Activated CD4-positive, alpha-beta T cell treated with anti-CD3 and anti-CD28 coated beads, Interleukin-2, amount 10 ng/mL, durations not matched to agents 7 days and 5 days (primary cell): ENCODE data around the gene DHCR24. TPM values are rescaled to one million over a fixed set of nuclear protein-coding genes. Genes with fewer than 3 reads are reported as not detected.
A peak's percentile ranks its signal among the peaks of the same experiment; 100 is the strongest.

ENCODE experiments used
- CTCF ChIA-PET: fragments of 350-600 bp; sonication (Branson Sonifier 250); formaldehyde crosslinking; loops from one replicate; lab custom pipeline; 2021; ENCODE audit warnings: antibody characterized with exemption; lab: Charles Lee
- POLR2A ChIA-PET: fragments of 350-600 bp; sonication (Branson Sonifier 250); formaldehyde crosslinking; loops from one replicate; lab custom pipeline; 2021; ENCODE audit warnings: antibody characterized with exemption; lab: Charles Lee
- DNase-seq: peaks from one replicate; pipeline ENCODE4 v3.0.0-alpha.2; 2020
- H3K27ac Mint-ChIP-seq: one replicate; pipeline ENCODE4 v1.8.0; 2021; ENCODE audit warnings: mild to moderate bottlenecking, moderate library complexity, mixed read lengths
- H3K27me3 Mint-ChIP-seq: one replicate; pipeline ENCODE4 v1.8.0; 2021; ENCODE audit warnings: mixed read lengths
- H3K36me3 Mint-ChIP-seq: one replicate; pipeline ENCODE4 v1.8.0; 2021; ENCODE audit warnings: low read depth, mixed read lengths
- H3K4me1 Mint-ChIP-seq: one replicate; pipeline ENCODE4 v1.8.0; 2021; ENCODE audit warnings: mixed read lengths
- H3K4me3 Mint-ChIP-seq: one replicate; pipeline ENCODE4 v1.8.0; 2021; ENCODE audit warnings: mild to moderate bottlenecking, moderate library complexity, mixed read lengths
- H3K9me3 Mint-ChIP-seq: one replicate; pipeline ENCODE4 v1.8.0; 2021; ENCODE audit warnings: mixed read lengths
- total RNA-seq, 2 experiments: library from RNA; stranded (reverse); gene quantifications; one replicate each; pipeline ENCODE4 v1.2.3, GENCODE V29; 2021

Gene DHCR24
- total RNA-seq, 2 experiments from 2014 or later = 84.6 to 102 TPM

- CTCF ChIA-PET = interaction anchor here (0.6 kb wide), 1 partner anchor 32 kb away, joined by 3 read pairs; no protein-coding TSS in a partner anchor
- H3K27me3 Mint-ChIP-seq = peaks cover 10% of the 10 kb centered on the region
- H3K9me3 Mint-ChIP-seq = peaks cover 7% of the 10 kb centered on the region
Observed at GRCh38 chr1:54833121-54833520, 53.9 kb downstream of the DHCR24 start.

GRCh38 chr1:54826226-54826816, 60.7 kb downstream of the DHCR24 start:
- DNase-seq = peak; percentile 2
- ChIA-PET CTCF (no interaction called here), POLR2A (no interaction called here)
- Mint-ChIP-seq H3K9me3 (peaks cover 27% of the 10 kb centered on the region), H3K27me3 (peaks cover 13% of the 10 kb centered on the region), H3K36me3 (no peaks in the 10 kb centered on the region), H3K4me1 (no peaks in the 10 kb centered on the region), H3K4me3 (no peak overlapping the region), H3K27ac (no peak overlapping the region)

More at GRCh38 chr1:54833121-54833520, 53.9 kb downstream of the DHCR24 start:
- no peak for DNase-seq
- no peaks in the 10 kb centered on the region for H3K4me1 Mint-ChIP-seq
- POLR2A ChIA-PET = no interaction called here
- H3K27ac Mint-ChIP-seq = no peak overlapping the region
- no peaks in the 10 kb centered on the region for H3K36me3 Mint-ChIP-seq
- H3K4me3 Mint-ChIP-seq = no peak overlapping the region

GRCh38 chr1:54825696-54826095, 61.3 kb downstream of the DHCR24 start:
- peaks cover 23% of the 10 kb centered on the region for H3K9me3 Mint-ChIP-seq
- no peak overlapping the region for H3K4me3 Mint-ChIP-seq
- peak; percentile 2 for DNase-seq
- POLR2A ChIA-PET = no interaction called here
- CTCF ChIA-PET = no interaction called here
- no peak overlapping the region for H3K27ac Mint-ChIP-seq
- peaks cover 9% of the 10 kb centered on the region for H3K27me3 Mint-ChIP-seq
- H3K36me3 Mint-ChIP-seq = no peaks in the 10 kb centered on the region
- H3K4me1 Mint-ChIP-seq = no peaks in the 10 kb centered on the region

- peaks cover 5% of the 10 kb centered on the region for H3K27me3 Mint-ChIP-seq
- DNase-seq = no peak
- no peaks in the 10 kb centered on the region for H3K4me1 Mint-ChIP-seq
- H3K9me3 Mint-ChIP-seq = peaks cover 20% of the 10 kb centered on the region
- H3K4me3 Mint-ChIP-seq = no peak overlapping the region
- POLR2A ChIA-PET = interaction anchor here (0.6 kb wide), 1 partner anchor 16 kb away, joined by 3 read pairs; no protein-coding TSS in a partner anchor
- H3K27ac Mint-ChIP-seq = no peak overlapping the region
- no peaks in the 10 kb centered on the region for H3K36me3 Mint-ChIP-seq
- CTCF ChIA-PET = interaction anchor here (0.7 to 1.3 kb wide), 2 partner anchors 11 to 542 kb away, joined by 3 to 4 read pairs; no protein-coding TSS in a partner anchor
Observed at GRCh38 chr1:54823670-54824069, 63.3 kb downstream of the DHCR24 start.

- H3K27ac Mint-ChIP-seq = no peak overlapping the region
- H3K27me3 Mint-ChIP-seq = peaks cover 5% of the 10 kb centered on the region
- H3K4me1 Mint-ChIP-seq = peaks cover 6% of the 10 kb centered on the region
- DNase-seq = no peak
- CTCF ChIA-PET = no interaction called here
- POLR2A ChIA-PET = no interaction called here
- peaks cover 10% of the 10 kb centered on the region for H3K9me3 Mint-ChIP-seq
- H3K4me3 Mint-ChIP-seq = no peak overlapping the region
- no peaks in the 10 kb centered on the region for H3K36me3 Mint-ChIP-seq
Observed at GRCh38 chr1:54819733-54820132, 67.3 kb downstream of the DHCR24 start.

GRCh38 chr1:54819195-54819536, 67.8 kb downstream of the DHCR24 start:
- Mint-ChIP-seq H3K4me1 (peaks cover 6% of the 10 kb centered on the region), H3K36me3 (no peaks in the 10 kb centered on the region), H3K9me3 (peaks cover 7% of the 10 kb centered on the region), H3K27ac (no peak overlapping the region), H3K4me3 (no peak overlapping the region), H3K27me3 (peaks cover 5% of the 10 kb centered on the region)
- ChIA-PET CTCF (interaction anchor here (1.0 kb wide), 1 partner anchor 19 kb away, joined by 3 read pairs; no protein-coding TSS in a partner anchor), POLR2A (no interaction called here)
- no peak for DNase-seq

- Mint-ChIP-seq H3K36me3 (no peaks in the 10 kb centered on the region), H3K27me3 (peaks cover 2% of the 10 kb centered on the region), H3K4me3 (no peak overlapping the region), H3K9me3 (peaks cover 4% of the 10 kb centered on the region), H3K27ac (no peak overlapping the region), H3K4me1 (peaks cover 9% of the 10 kb centered on the region)
- POLR2A ChIA-PET = no interaction called here
- CTCF ChIA-PET = interaction anchor here (1.0 kb wide), 1 partner anchor 18 kb away, joined by 3 read pairs; no protein-coding TSS in a partner anchor
- no peak for DNase-seq
Observed at GRCh38 chr1:54818461-54819194, 68.4 kb downstream of the DHCR24 start.

GRCh38 chr1:54816951-54817350, 70.0 kb downstream of the DHCR24 start:
- H3K9me3 Mint-ChIP-seq = no peaks in the 10 kb centered on the region
- H3K36me3 Mint-ChIP-seq = no peaks in the 10 kb centered on the region
- no peak overlapping the region for H3K27ac Mint-ChIP-seq
- H3K27me3 Mint-ChIP-seq = no peaks in the 10 kb centered on the region
- ChIA-PET CTCF (interaction anchor here (0.7 to 1.6 kb wide), 2 partner anchors 13 to 49 kb away, joined by 4 read pairs; no protein-coding TSS in a partner anchor), POLR2A (no interaction called here)
- no peak overlapping the region for H3K4me3 Mint-ChIP-seq
- DNase-seq = no peak
- H3K4me1 Mint-ChIP-seq = peaks cover 24% of the 10 kb centered on the region

GRCh38 chr1:54816130-54816529, 70.9 kb downstream of the DHCR24 start:
- H3K4me1 Mint-ChIP-seq = peaks cover 24% of the 10 kb centered on the region
- no peaks in the 10 kb centered on the region for H3K9me3 Mint-ChIP-seq
- DNase-seq = no peak
- ChIA-PET POLR2A (no interaction called here), CTCF (interaction anchor here (1.6 to 1.7 kb wide), 2 partner anchors 12 to 144 kb away, joined by 4 read pairs; no protein-coding TSS in a partner anchor)
- H3K27ac Mint-ChIP-seq = no peak overlapping the region
- H3K36me3 Mint-ChIP-seq = no peaks in the 10 kb centered on the region
- H3K27me3 Mint-ChIP-seq = no peaks in the 10 kb centered on the region
- no peak overlapping the region for H3K4me3 Mint-ChIP-seq

- DNase-seq = no peak
- H3K9me3 Mint-ChIP-seq = no peaks in the 10 kb centered on the region
- H3K4me3 Mint-ChIP-seq = no peak overlapping the region
- H3K27me3 Mint-ChIP-seq = no peaks in the 10 kb centered on the region
- CTCF ChIA-PET = interaction anchor here (1.3 to 1.7 kb wide), 3 partner anchors 11 to 143 kb away, joined by 4 read pairs; partner anchors contain the start of gene TTC22
- POLR2A ChIA-PET = no interaction called here
- H3K36me3 Mint-ChIP-seq = no peaks in the 10 kb centered on the region
- peaks cover 26% of the 10 kb centered on the region for H3K4me1 Mint-ChIP-seq
- H3K27ac Mint-ChIP-seq = no peak overlapping the region
Observed at GRCh38 chr1:54815086-54815876, 71.7 kb downstream of the DHCR24 start.

GRCh38 chr1:54814571-54814970, 72.4 kb downstream of the DHCR24 start:
- POLR2A ChIA-PET = no interaction called here

GRCh38 chr1:54814126-54814498, 72.9 kb downstream of the DHCR24 start:
- POLR2A ChIA-PET = no interaction called here
- no peak overlapping the region for H3K27ac Mint-ChIP-seq
- no peaks in the 10 kb centered on the region for H3K9me3 Mint-ChIP-seq
- H3K36me3 Mint-ChIP-seq = no peaks in the 10 kb centered on the region
- CTCF ChIA-PET = interaction anchor here (1.4 to 4.4 kb wide), 3 partner anchors 13 to 142 kb away, joined by 4 to 23 read pairs (median 5); partner anchors contain the start of gene TTC22
- no peaks in the 10 kb centered on the region for H3K27me3 Mint-ChIP-seq
- peaks cover 27% of the 10 kb centered on the region for H3K4me1 Mint-ChIP-seq
- DNase-seq = no peak
- H3K4me3 Mint-ChIP-seq = no peak overlapping the region

More at GRCh38 chr1:54814571-54814970, 72.4 kb downstream of the DHCR24 start:
- Mint-ChIP-seq H3K9me3 (no peaks in the 10 kb centered on the region), H3K4me3 (no peak overlapping the region), H3K27ac (no peak overlapping the region), H3K4me1 (peaks cover 27% of the 10 kb centered on the region), H3K27me3 (no peaks in the 10 kb centered on the region), H3K36me3 (no peaks in the 10 kb centered on the region)
- DNase-seq = no peak
- CTCF ChIA-PET = interaction anchor here (1.3 to 1.4 kb wide), 2 partner anchors 14 to 142 kb away, joined by 4 read pairs; partner anchors contain the start of gene TTC22
